Body of pancreas (tissue), 4 donors: ENCODE results near the gene BCOR. TPM values are rescaled to one million over a fixed set of nuclear protein-coding genes. Genes with fewer than 3 reads are reported as not detected.

Experiments used
- ATAC-seq: fragments of 150-250 bp; one replicate; pipeline ENCODE4 v1.9.1; 2016
- DNase-seq, 4 donors: peaks; one replicate each; pipeline ENCODE4 v3.0.0-alpha.2; 2019
- H3K27ac ChIP-seq, 4 donors: fragments of 200-600 bp; sonication (generic); 1 replicate in 3 of 4; 2 replicates in 1 of 4; pipeline versions ENCODE4 v1.5.1 to v1.6.1; 2016 to 2019; ENCODE audit warnings: mild to moderate bottlenecking in 1 of 4, mixed read lengths in 1 of 4, moderate library complexity in 1 of 4
- H3K27me3 ChIP-seq, 2 donors: fragments of 200-600 bp; sonication (generic); one replicate each; pipeline ENCODE4 v1.6.0; 2016; ENCODE audit warnings: mild to moderate bottlenecking in 1 of 2
- H3K36me3 ChIP-seq, 2 donors: fragments of 200-600 bp; sonication (generic); replicated peaks in 1 of 2; 2 replicates each; pipeline ENCODE4 v1.5.1; 2016; ENCODE audit warnings: low read depth in 2 of 2; ENCODE audit not compliant: insufficient read depth in 1 of 2
- H3K4me1 ChIP-seq: fragments of 200-600 bp; sonication (generic); one replicate; pipeline ENCODE4 v1.6.0; 2016
- H3K4me3 ChIP-seq, 2 donors: fragments of 200-600 bp; sonication (generic); 1 replicate in 1 of 2; 2 replicates in 1 of 2; pipeline ENCODE4 v1.5.1; 2016 to 2019
- H3K9me3 ChIP-seq, 3 donors: fragments of 200-600 bp; sonication (generic); 1 replicate in 2 of 3; 2 replicates in 1 of 3; pipeline ENCODE4 v1.5.1; 2016
- POLR2A ChIP-seq, 3 donors: fragments of 450-650 bp; IDR thresholded peaks; one replicate each; pipeline ENCODE4 v1.6.1; 2016; ENCODE audit warnings: antibody characterized with exemption in 3 of 3, mild to moderate bottlenecking in 2 of 3
- WGBS, 2 donors: methylation state at CpG; one replicate each; pipeline ENCODE4 v1.1.5; 2017; 5-methylcytosine and 5-hydroxymethylcytosine counted together
- intact Hi-C: fragments of 100-400 bp; cut with DNase I; formaldehyde crosslinking; loops from one replicate; pipeline ENCODE4 v1.15.1; 2023
- total RNA-seq, 2 donors: library from RNA; depleted of rRNA; stranded (reverse); fragments of >200 nt; gene quantifications; one replicate each; pipeline ENCODE4 v1.1.0, GENCODE V29; 2016
- TF ChIP-seq, protein P1 (sequence below), 7 experiments: fragments of 450-650 bp in 4 of 7; fragments of 200-600 bp in 3 of 7; sonication (generic) in 3 of 7; IDR thresholded peaks; one replicate each; pipeline ENCODE4 v1.5.1; 2016 to 2019; ENCODE audit warnings: antibody characterized with exemption in 7 of 7

The BCOR gene
- total RNA-seq, 2 donors from 2014 or later: 13.2 to 23.6 TPM

DNA sequence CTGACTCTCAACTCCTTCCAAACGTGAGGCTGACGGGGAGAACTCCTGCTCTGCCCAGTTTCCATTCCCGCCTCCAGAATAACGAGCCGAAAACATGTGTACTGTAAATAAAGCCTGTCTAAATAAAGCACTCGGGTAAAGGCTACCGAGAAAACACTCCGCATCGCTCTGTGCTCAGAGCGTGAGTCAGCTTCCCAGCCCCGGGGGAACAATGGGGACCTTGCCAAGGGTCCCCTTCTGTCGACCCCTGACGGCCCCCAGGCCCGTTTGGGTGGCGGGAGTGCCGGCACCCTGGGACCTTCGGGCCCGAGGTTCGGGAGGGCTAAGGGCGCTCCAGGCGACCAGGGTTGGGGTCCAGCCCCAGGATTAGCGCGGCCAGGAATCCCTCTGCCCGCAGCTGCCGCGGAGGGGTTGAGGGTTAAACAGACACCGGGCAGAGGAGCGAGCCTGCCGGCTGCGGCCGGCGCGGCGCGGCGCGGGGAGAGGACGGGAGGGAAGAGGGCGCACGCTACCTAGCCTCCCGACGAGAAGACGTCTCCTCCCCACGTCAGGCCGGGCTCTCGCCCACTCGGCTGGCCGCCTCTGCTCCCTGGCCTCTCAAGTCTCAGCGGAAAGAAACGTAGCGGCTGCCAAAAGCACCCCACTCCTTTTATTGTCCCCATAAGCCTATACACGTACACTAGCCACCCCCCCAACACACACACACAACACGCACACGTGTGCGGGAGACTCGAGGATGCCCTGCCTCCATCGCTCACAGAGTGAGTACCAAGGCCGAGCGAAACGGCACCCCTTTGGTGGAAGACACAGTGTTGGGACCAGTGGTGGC is 85.5 kb downstream of the BCOR start:
- H3K27ac ChIP-seq: peak overlapping the region; percentile 82 to 89 (median 86)
- H3K9me3 ChIP-seq: no peaks in the 10 kb centered on the region
- intact Hi-C loops: no loop called here
- no peak overlapping the region for H3K4me3 ChIP-seq
- WGBS, 2 donors: 5 to 10% methylated on average over 4 to 29 of the region's 60 CpGs
- ATAC-seq (no peak), DNase-seq (peak; percentile 13 to 24 (median 20))
- H3K27me3 ChIP-seq: no peaks in the 10 kb centered on the region
- no peaks in the 10 kb centered on the region for H3K36me3 ChIP-seq
- H3K4me1 ChIP-seq: peaks cover 22% of the 10 kb centered on the region
- TF ChIP-seq, protein P1, sequence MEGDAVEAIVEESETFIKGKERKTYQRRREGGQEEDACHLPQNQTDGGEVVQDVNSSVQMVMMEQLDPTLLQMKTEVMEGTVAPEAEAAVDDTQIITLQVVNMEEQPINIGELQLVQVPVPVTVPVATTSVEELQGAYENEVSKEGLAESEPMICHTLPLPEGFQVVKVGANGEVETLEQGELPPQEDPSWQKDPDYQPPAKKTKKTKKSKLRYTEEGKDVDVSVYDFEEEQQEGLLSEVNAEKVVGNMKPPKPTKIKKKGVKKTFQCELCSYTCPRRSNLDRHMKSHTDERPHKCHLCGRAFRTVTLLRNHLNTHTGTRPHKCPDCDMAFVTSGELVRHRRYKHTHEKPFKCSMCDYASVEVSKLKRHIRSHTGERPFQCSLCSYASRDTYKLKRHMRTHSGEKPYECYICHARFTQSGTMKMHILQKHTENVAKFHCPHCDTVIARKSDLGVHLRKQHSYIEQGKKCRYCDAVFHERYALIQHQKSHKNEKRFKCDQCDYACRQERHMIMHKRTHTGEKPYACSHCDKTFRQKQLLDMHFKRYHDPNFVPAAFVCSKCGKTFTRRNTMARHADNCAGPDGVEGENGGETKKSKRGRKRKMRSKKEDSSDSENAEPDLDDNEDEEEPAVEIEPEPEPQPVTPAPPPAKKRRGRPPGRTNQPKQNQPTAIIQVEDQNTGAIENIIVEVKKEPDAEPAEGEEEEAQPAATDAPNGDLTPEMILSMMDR (IDR thresholded peaks at IDR 0.05): no peak
- TF ChIP-seq POLR2A (IDR thresholded peaks at IDR 0.05): no peak

DNA sequence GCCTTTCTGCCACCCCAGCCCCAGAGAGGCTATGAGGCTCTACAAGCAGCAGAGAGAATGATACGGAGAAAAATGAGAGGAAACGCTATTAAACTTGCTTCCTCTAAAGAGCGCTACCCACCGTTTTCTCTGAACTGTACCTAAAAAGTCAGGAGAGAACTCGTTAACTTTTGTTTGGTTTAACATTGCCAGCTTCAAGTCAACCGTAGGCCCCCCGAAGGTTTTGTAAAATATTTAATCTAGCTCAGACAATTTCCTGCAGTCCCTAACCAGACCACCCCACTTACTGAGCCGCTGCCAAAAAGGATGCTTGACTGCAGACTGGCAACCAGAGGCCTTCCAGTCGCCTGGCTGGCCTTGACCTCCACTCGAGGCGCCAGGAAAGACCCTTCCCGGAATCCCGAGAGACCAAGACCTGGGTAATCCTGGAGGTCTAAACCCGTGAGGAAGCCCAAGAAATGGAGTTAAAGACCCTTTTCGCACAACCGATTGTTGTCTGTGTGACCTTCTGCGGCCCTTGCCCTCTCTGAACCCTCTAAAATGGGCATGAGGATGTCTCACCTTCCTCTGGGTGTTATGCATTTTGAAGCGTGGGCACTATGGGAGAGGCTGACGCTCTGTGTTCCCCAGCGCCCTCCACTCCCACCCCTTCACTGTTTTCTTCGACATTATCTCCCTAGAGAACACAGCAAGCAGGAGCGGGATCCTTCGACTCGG is 86.3 kb downstream of the BCOR start:
- Histone ChIP-seq H3K27ac (peak overlapping the region in 3 of 4 donors; percentile 86 to 89 (median 87)), H3K27me3 (no peaks in the 10 kb centered on the region), H3K4me1 (peaks cover 22% of the 10 kb centered on the region), H3K36me3 (no peaks in the 10 kb centered on the region), H3K4me3 (no peak overlapping the region), H3K9me3 (no peaks in the 10 kb centered on the region)
- intact Hi-C loops: no loop called here
- no peak for ATAC-seq
- DNase-seq: no peak
- TF ChIP-seq, protein P1 (IDR thresholded peaks at IDR 0.05): no peak
- TF ChIP-seq POLR2A (IDR thresholded peaks at IDR 0.05): no peak
- 64 to 78% methylated on average over 15 to 19 of the region's 24 CpGs for WGBS, 2 donors

DNA sequence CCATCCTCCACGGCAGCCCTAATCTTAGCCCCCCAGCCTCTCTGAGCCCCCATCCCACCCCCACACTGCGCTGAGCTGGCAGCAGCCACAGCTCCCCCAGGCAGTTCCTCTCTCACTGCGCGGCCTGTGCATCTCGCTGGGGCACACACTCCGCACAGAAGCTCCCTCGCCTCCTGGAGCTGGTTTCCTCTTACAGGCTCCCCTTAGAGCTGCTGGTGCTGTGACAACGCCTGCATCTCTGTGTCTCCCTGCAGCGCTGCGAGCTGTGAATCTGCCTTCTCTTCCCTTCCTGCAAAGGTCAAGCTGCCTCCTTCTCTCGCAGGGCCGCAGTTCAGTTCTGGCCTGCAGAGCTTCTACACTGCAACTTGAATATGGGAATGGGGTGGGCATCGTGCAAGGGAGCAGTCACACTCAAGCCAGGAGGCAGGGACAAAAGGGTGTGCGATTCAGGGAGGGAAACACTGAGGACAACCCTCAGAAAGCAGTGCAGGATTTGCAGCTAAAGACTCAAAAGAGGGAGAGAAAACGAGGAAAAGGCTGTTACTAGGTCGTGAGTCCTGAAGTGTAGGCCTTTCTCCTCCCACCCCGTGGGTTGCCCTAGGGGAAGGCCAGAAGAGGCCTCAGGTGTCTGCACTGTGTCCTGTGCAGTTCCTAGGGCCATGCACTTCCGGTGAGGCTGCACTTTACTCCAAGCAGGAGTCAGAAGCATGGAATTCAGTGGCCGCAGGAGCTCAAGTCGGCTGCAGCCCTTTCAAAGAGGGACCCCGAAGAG is 87.0 kb downstream of the BCOR start:
- Histone ChIP-seq H3K27me3 (no peaks in the 10 kb centered on the region), H3K4me1 (peaks cover 26% of the 10 kb centered on the region), H3K4me3 (no peak overlapping the region), H3K36me3 (no peaks in the 10 kb centered on the region), H3K9me3 (no peaks in the 10 kb centered on the region), H3K27ac (no peak overlapping the region)
- DNase-seq: no peak
- no peak for TF ChIP-seq POLR2A (IDR thresholded peaks at IDR 0.05)
- TF ChIP-seq, protein P1 (IDR thresholded peaks at IDR 0.05): no peak
- intact Hi-C loops: no loop called here
- WGBS, 2 donors: 62 to 85% methylated on average over 9 to 17 of the region's 21 CpGs
- ATAC-seq: no peak

DNA sequence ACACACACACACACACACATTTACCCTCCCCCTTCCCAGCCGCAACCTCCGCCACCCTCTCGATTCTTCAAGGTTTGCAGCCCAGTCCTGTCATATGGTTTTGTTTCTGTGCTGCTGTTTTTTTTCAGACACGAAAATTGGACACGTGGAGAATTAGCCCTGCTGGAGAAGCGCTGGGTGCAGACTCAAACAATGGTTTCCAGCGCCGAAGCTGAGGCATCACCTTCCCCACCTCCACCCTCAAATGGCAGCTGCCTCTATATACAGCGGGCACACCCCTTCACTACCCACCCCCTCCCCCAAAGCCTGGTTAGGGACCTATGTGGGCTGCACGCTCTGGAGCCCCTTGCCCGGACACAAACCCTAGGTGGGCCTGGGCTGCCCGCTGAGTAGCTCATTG is 87.9 kb downstream of the BCOR start:
- Histone ChIP-seq H3K36me3 (no peaks in the 10 kb centered on the region), H3K4me3 (no peak overlapping the region), H3K27ac (no peak overlapping the region), H3K27me3 (no peaks in the 10 kb centered on the region), H3K9me3 (no peaks in the 10 kb centered on the region), H3K4me1 (peaks cover 28% of the 10 kb centered on the region)
- ATAC-seq (no peak), DNase-seq (no peak)
- 60 to 69% methylated on average over 6 to 9 of the region's 12 CpGs for WGBS, 2 donors
- intact Hi-C loops: no loop called here
- TF ChIP-seq POLR2A (IDR thresholded peaks at IDR 0.05): no peak
- TF ChIP-seq, protein P1 (IDR thresholded peaks at IDR 0.05): no peak
